HepG2 (cell line): ENCODE data around the gene GPR176. TPM values are rescaled to one million over a fixed set of nuclear protein-coding genes. Genes with fewer than 3 reads are reported as not detected.
A peak's percentile ranks its signal among the peaks of the same experiment; 100 is the strongest.

Experiments
- CCAR2 ChIP-seq: fragments of 200-400 bp; formaldehyde crosslinking; optimal IDR thresholded peaks from 2 replicates; pipeline ENCODE3; 2018; ENCODE audit warnings: low read depth, mild to moderate bottlenecking, low read length, moderate library complexity
- FOXA1 ChIP-seq, 2 experiments: fragments of 450-650 bp in 1 of 2; sonication (generic) in 1 of 2; formaldehyde crosslinking in 1 of 2; IDR thresholded peaks; 2 replicates each; pipeline versions ENCODE4 v1.4.0 to v1.6.1; 2016 to 2020; ENCODE audit warnings: missing genetic modification reagents in 1 of 2
- FOXJ3 ChIP-seq: sonication (generic); formaldehyde crosslinking; IDR thresholded peaks from 2 replicates; pipeline ENCODE4 v1.4.0; 2020; ENCODE audit warnings: missing genetic modification reagents, mild to moderate bottlenecking, borderline replicate concordance
- KDM6A ChIP-seq: IDR thresholded peaks from 2 replicates; pipeline ENCODE4 v1.6.1; 2016; ENCODE audit warnings: low read depth
- MED1 ChIP-seq: sonication (generic); formaldehyde crosslinking; IDR thresholded peaks from 2 replicates; pipeline ENCODE4 v1.4.0; 2020; ENCODE audit warnings: missing genetic modification reagents
- PCBP2 ChIP-seq: fragments of 200-400 bp; formaldehyde crosslinking; optimal IDR thresholded peaks from 2 replicates; pipeline ENCODE3; 2018; ENCODE audit warnings: low read length, low read depth; ENCODE audit not compliant: poor library complexity, severe bottlenecking
- ZMYM3 ChIP-seq: sonication (generic); formaldehyde crosslinking; IDR thresholded peaks from 2 replicates; pipeline ENCODE4 v1.5.1; 2020; ENCODE audit warnings: mild to moderate bottlenecking, missing genetic modification reagents
- ZNF205 ChIP-seq: IDR thresholded peaks from 2 replicates; pipeline ENCODE4 v1.6.1; 2018; ENCODE audit warnings: missing biosample characterization, missing genetic modification reagents
- ZNF367 ChIP-seq: sonication (generic); formaldehyde crosslinking; IDR thresholded peaks from 2 replicates; pipeline ENCODE4 v1.4.0; 2020; ENCODE audit warnings: missing genetic modification reagents, borderline replicate concordance
- ZNF558 ChIP-seq: sonication (generic); formaldehyde crosslinking; IDR thresholded peaks from 2 replicates; pipeline ENCODE4 v1.9.0; 2022; ENCODE audit warnings: mild to moderate bottlenecking, missing genetic modification reagents, borderline replicate concordance
- polyA plus RNA-seq, 8 experiments: library from polyadenylated mRNA; depleted of rRNA in 3 of 8; stranded (reverse) in 7 of 8; unstranded in 1 of 8; fragments of >200 nt; fragmentation: Illumina TruSeq in 4 of 8; extraction: Trizol in 4 of 8; gene quantifications; 2 replicates each; pipeline versions ENCODE4 v1.2.1 to v1.2.3, GENCODE V29; 2011 to 2016; ENCODE audit warnings: low read depth in 4 of 8, missing spikeins in 1 of 8, mixed read lengths in 1 of 8; ENCODE audit not compliant: insufficient read depth in 1 of 8
- total RNA-seq, 5 experiments: library from RNA; depleted of rRNA; stranded (reverse); fragments of >200 nt; fragmentation: Illumina TruSeq; extraction: Trizol; gene quantifications; 2 replicates each; pipeline ENCODE4 v1.2.3, GENCODE V29; 2016; ENCODE audit warnings: low read depth in 1 of 5
- TF ChIP-seq, protein P1 (sequence below): sonication (generic); formaldehyde crosslinking; IDR thresholded peaks from 2 replicates; pipeline ENCODE4 v1.4.0; 2020; ENCODE audit warnings: missing genetic modification reagents, borderline replicate concordance
- TF ChIP-seq, protein P2 (sequence below): sonication (generic); formaldehyde crosslinking; IDR thresholded peaks from 2 replicates; pipeline ENCODE4 v1.5.0; 2020; ENCODE audit warnings: mild to moderate bottlenecking, missing genetic modification reagents
- TF ChIP-seq, protein P3 (sequence below): sonication (generic); formaldehyde crosslinking; IDR thresholded peaks from 2 replicates; pipeline ENCODE4 v1.4.0; 2020; ENCODE audit warnings: missing genetic modification reagents, mild to moderate bottlenecking, borderline replicate concordance
- TF ChIP-seq, protein P4 (sequence below): sonication (generic); formaldehyde crosslinking; IDR thresholded peaks from 2 replicates; pipeline ENCODE4 v1.4.0; 2020; ENCODE audit warnings: missing genetic modification reagents
- TF ChIP-seq, protein P5 (sequence below): sonication (generic); formaldehyde crosslinking; IDR thresholded peaks from 2 replicates; pipeline ENCODE4 v1.5.1; 2020; ENCODE audit warnings: missing genetic modification reagents, mild to moderate bottlenecking, borderline replicate concordance

The GPR176 gene
- total and polyA plus RNA-seq, 2 of the 13 experiments (the other 11 are each of a cell fraction or from before 2014, with no cell fraction given), result 0.11 to 0.20 TPM

DNA sequence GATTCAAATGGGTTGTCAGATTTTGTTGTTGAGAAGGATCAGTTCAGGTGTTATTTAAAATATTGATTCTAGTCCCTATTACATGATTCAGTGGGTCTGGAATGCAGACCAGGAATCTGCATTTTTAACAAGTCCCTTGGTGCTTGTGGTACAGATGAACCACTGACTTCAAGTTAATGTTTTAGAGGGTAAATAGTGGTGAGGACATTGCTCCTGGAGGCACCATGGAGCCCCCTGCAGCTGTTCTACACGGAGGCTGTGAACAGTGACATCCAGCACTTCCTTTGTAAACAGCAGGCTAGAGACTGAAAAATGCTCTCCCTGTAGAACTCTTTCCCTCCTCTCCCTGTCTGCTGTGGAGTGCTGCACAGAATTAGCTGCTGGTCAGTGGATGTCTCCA lies 132.6 kb downstream of the GPR176 start (continued):
- TF ChIP-seq, protein P1, sequence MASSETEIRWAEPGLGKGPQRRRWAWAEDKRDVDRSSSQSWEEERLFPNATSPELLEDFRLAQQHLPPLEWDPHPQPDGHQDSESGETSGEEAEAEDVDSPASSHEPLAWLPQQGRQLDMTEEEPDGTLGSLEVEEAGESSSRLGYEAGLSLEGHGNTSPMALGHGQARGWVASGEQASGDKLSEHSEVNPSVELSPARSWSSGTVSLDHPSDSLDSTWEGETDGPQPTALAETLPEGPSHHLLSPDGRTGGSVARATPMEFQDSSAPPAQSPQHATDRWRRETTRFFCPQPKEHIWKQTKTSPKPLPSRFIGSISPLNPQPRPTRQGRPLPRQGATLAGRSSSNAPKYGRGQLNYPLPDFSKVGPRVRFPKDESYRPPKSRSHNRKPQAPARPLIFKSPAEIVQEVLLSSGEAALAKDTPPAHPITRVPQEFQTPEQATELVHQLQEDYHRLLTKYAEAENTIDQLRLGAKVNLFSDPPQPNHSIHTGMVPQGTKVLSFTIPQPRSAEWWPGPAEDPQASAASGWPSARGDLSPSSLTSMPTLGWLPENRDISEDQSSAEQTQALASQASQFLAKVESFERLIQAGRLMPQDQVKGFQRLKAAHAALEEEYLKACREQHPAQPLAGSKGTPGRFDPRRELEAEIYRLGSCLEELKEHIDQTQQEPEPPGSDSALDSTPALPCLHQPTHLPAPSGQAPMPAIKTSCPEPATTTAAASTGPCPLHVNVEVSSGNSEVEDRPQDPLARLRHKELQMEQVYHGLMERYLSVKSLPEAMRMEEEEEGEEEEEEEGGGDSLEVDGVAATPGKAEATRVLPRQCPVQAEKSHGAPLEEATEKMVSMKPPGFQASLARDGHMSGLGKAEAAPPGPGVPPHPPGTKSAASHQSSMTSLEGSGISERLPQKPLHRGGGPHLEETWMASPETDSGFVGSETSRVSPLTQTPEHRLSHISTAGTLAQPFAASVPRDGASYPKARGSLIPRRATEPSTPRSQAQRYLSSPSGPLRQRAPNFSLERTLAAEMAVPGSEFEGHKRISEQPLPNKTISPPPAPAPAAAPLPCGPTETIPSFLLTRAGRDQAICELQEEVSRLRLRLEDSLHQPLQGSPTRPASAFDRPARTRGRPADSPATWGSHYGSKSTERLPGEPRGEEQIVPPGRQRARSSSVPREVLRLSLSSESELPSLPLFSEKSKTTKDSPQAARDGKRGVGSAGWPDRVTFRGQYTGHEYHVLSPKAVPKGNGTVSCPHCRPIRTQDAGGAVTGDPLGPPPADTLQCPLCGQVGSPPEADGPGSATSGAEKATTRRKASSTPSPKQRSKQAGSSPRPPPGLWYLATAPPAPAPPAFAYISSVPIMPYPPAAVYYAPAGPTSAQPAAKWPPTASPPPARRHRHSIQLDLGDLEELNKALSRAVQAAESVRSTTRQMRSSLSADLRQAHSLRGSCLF (CRISPR knock-in tag), result no peak
- TF ChIP-seq, protein P2, sequence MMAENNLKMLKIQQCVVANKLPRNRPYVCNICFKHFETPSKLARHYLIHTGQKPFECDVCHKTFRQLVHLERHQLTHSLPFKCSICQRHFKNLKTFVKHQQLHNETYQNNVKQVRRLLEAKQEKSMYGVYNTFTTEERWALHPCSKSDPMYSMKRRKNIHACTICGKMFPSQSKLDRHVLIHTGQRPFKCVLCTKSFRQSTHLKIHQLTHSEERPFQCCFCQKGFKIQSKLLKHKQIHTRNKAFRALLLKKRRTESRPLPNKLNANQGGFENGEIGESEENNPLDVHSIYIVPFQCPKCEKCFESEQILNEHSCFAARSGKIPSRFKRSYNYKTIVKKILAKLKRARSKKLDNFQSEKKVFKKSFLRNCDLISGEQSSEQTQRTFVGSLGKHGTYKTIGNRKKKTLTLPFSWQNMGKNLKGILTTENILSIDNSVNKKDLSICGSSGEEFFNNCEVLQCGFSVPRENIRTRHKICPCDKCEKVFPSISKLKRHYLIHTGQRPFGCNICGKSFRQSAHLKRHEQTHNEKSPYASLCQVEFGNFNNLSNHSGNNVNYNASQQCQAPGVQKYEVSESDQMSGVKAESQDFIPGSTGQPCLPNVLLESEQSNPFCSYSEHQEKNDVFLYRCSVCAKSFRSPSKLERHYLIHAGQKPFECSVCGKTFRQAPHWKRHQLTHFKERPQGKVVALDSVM, result peak; percentile 55; the same call in 1 of the 2 replicates
- no peak for TF ChIP-seq ZNF367 (CRISPR knock-in tag)
- TF ChIP-seq PCBP2, result no peak
- no peak for TF ChIP-seq ZNF205
- no peak for TF ChIP-seq KDM6A
- peak; percentile 37; the same call in 1 of the 2 replicates for TF ChIP-seq ZMYM3 (CRISPR knock-in tag)
- TF ChIP-seq ZNF558 (CRISPR knock-in tag), result no peak
- TF ChIP-seq, protein P3, sequence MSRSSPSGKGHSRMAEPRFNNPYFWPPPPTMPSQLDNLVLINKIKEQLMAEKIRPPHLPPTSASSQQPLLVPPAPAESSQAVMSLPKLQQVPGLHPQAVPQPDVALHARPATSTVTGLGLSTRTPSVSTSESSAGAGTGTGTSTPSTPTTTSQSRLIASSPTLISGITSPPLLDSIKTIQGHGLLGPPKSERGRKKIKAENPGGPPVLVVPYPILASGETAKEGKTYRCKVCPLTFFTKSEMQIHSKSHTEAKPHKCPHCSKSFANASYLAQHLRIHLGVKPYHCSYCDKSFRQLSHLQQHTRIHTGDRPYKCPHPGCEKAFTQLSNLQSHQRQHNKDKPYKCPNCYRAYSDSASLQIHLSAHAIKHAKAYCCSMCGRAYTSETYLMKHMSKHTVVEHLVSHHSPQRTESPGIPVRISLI, result no peak
- TF ChIP-seq FOXJ3 (CRISPR knock-in tag), result peak; percentile 62; the same call in 1 of the 2 replicates
- TF ChIP-seq, protein P4, sequence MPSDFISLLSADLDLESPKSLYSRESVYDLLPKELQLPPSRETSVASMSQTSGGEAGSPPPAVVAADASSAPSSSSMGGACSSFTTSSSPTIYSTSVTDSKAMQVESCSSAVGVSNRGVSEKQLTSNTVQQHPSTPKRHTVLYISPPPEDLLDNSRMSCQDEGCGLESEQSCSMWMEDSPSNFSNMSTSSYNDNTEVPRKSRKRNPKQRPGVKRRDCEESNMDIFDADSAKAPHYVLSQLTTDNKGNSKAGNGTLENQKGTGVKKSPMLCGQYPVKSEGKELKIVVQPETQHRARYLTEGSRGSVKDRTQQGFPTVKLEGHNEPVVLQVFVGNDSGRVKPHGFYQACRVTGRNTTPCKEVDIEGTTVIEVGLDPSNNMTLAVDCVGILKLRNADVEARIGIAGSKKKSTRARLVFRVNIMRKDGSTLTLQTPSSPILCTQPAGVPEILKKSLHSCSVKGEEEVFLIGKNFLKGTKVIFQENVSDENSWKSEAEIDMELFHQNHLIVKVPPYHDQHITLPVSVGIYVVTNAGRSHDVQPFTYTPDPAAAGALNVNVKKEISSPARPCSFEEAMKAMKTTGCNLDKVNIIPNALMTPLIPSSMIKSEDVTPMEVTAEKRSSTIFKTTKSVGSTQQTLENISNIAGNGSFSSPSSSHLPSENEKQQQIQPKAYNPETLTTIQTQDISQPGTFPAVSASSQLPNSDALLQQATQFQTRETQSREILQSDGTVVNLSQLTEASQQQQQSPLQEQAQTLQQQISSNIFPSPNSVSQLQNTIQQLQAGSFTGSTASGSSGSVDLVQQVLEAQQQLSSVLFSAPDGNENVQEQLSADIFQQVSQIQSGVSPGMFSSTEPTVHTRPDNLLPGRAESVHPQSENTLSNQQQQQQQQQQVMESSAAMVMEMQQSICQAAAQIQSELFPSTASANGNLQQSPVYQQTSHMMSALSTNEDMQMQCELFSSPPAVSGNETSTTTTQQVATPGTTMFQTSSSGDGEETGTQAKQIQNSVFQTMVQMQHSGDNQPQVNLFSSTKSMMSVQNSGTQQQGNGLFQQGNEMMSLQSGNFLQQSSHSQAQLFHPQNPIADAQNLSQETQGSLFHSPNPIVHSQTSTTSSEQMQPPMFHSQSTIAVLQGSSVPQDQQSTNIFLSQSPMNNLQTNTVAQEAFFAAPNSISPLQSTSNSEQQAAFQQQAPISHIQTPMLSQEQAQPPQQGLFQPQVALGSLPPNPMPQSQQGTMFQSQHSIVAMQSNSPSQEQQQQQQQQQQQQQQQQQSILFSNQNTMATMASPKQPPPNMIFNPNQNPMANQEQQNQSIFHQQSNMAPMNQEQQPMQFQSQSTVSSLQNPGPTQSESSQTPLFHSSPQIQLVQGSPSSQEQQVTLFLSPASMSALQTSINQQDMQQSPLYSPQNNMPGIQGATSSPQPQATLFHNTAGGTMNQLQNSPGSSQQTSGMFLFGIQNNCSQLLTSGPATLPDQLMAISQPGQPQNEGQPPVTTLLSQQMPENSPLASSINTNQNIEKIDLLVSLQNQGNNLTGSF (CRISPR knock-in tag), result no peak
- TF ChIP-seq MED1 (CRISPR knock-in tag), result no peak
- no peak for TF ChIP-seq FOXA1 (IDR thresholded peaks at IDR 0.05)
- TF ChIP-seq FOXA1 (CRISPR knock-in tag; IDR thresholded peaks at IDR 0.05), result peak; percentile 78
- TF ChIP-seq, protein P5, sequence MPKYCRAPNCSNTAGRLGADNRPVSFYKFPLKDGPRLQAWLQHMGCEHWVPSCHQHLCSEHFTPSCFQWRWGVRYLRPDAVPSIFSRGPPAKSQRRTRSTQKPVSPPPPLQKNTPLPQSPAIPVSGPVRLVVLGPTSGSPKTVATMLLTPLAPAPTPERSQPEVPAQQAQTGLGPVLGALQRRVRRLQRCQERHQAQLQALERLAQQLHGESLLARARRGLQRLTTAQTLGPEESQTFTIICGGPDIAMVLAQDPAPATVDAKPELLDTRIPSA (CRISPR knock-in tag), result no peak
- TF ChIP-seq CCAR2, result no peak
